ENCODE measurements around the gene PALD1. TPM values are rescaled to one million over a fixed set of nuclear protein-coding genes. Genes with fewer than 3 reads are reported as not detected.
A peak's percentile ranks its signal among the peaks of the same experiment; 100 is the strongest.

Gene PALD1
- total and polyA plus RNA-seq, 9 of the 15 experiments (the other 6 are each of a cell fraction or from before 2014, with no cell fraction given): 0.03 to 0.29 (median 0.09) TPM; not detected in 2

DNA sequence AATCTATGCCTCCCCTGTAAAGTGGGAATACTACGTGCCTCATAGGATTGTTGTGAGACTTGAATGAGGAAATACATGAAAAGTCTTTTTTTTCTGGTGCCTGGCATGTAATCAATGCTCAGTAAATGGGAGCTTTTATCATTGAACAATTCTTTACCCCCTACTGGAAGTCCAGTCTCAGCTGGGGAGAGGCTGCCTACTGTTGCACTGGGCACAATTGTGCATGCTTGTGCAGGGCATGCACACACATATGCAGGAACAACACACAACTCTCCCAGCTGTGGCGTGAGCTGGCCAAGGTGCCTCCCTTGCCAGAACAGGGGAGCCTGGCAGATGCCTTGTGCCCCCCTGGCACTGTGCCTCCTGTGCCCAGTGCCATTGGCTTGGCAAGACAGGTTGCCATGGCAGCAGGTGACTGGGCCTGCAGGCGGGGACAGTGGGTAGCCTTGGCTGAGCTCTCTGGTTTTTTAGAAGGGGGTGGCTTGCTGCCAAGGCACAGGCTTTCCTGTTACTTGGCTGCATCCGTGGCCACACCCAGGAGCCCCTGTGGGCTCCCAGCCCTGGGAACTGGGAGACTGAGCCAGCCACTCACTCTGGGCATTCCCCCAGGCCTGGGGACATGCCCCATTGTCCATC is 16.1 kb upstream of the PALD1 start:
- ATAC-seq: no peak
- FAIRE-seq: no peak
- BruUV-seq (replicated peaks): no TSS peak

More for the DNA sequence above, 16.1 kb upstream of the PALD1 start:
- no peak for DNase-seq (ENCODE audit: extremely low read depth in 1 of 4, low spot score in 3 of 4)
- Histone ChIP-seq H4K20me1 (replicated peaks; ENCODE audit: control insufficient read depth, insufficient read depth, low read length) (peaks cover 13% of the 10 kb centered on the region; the same call in 1 of the 2 replicates), H3K4me2 (ENCODE audit: insufficient read depth, low read length) (no peak overlapping the region), H3K9ac (ENCODE audit: insufficient read depth in 1 of 2, low read depth in 2 of 2, low read length in 2 of 2) (peak overlapping the region in 1 of 2 experiments; percentile 39; a peak in 1 of 4 replicates), H2AFZ (ENCODE audit: low read depth, low read length) (no peak overlapping the region), H3K27me3 (ENCODE audit: control insufficient read depth in 2 of 2, insufficient read depth in 2 of 2, low read length in 2 of 2) (peaks cover 49 to 72% of the 10 kb centered on the region in 2 experiments), H3K36me3 (ENCODE audit: control insufficient read depth, insufficient read depth, low read length) (no peaks in the 10 kb centered on the region), H3K79me2 (ENCODE audit: control insufficient read depth, insufficient read depth, low read length) (no peaks in the 10 kb centered on the region), H3K4me3 (no peak overlapping the region), H3K27ac (ENCODE audit: extremely low read depth, low read depth, low read length) (no peak overlapping the region), H3K9me1 (ENCODE audit: control insufficient read depth, insufficient read depth, low read length) (no peaks in the 10 kb centered on the region), H3K9me3 (replicated peaks; ENCODE audit: control insufficient read depth, insufficient read depth, low read depth, low read length) (no peaks in the 10 kb centered on the region), H3K4me1 (replicated peaks in 1 of 2; ENCODE audit: control insufficient read depth in 2 of 2, insufficient read depth in 2 of 2, low read length in 2 of 2) (peaks cover 5 to 15% of the 10 kb centered on the region in 2 experiments; a peak in 3 of 5 replicates)
- intact Hi-C loops (cut with micrococcal nuclease): loop anchor here (5.0 kb wide), 3 partner anchors 155 to 420 kb away; no protein-coding TSS in a partner anchor
- in situ Hi-C loops (cut with MboI): loop anchor here (5.0 to 10.0 kb wide), 2 partner anchors 75 to 422 kb away; partner anchors contain the start of gene PCBD1
- TF ChIP-seq HNRNPK (IDR thresholded peaks at IDR 0.05; ENCODE audit: low read depth, low read length, poor library complexity, severe bottlenecking) (no peak), ZNF134 (CRISPR knock-in tag; conservative IDR thresholded peaks at IDR 0.05) (no peak), MBD2 (IDR thresholded peaks at IDR 0.05; ENCODE audit: borderline replicate concordance, low read depth) (no peak), NFYB (IDR thresholded peaks at IDR 0.05; ENCODE audit: extremely low read depth, insufficient read length) (no peak), MEF2D (tag; conservative IDR thresholded peaks at IDR 0.05; ENCODE audit: low read depth) (no peak), ZNF778 (CRISPR knock-in tag; IDR thresholded peaks at IDR 0.05) (no peak), ZNF668 (CRISPR knock-in tag; IDR thresholded peaks at IDR 0.05) (no peak), ZNF175 (CRISPR knock-in tag; IDR thresholded peaks at IDR 0.05; ENCODE audit: low read depth) (no peak), TAF9B (IDR thresholded peaks at IDR 0.05; ENCODE audit: partially characterized antibody) (no peak)
- TF ChIP-seq, protein P1, sequence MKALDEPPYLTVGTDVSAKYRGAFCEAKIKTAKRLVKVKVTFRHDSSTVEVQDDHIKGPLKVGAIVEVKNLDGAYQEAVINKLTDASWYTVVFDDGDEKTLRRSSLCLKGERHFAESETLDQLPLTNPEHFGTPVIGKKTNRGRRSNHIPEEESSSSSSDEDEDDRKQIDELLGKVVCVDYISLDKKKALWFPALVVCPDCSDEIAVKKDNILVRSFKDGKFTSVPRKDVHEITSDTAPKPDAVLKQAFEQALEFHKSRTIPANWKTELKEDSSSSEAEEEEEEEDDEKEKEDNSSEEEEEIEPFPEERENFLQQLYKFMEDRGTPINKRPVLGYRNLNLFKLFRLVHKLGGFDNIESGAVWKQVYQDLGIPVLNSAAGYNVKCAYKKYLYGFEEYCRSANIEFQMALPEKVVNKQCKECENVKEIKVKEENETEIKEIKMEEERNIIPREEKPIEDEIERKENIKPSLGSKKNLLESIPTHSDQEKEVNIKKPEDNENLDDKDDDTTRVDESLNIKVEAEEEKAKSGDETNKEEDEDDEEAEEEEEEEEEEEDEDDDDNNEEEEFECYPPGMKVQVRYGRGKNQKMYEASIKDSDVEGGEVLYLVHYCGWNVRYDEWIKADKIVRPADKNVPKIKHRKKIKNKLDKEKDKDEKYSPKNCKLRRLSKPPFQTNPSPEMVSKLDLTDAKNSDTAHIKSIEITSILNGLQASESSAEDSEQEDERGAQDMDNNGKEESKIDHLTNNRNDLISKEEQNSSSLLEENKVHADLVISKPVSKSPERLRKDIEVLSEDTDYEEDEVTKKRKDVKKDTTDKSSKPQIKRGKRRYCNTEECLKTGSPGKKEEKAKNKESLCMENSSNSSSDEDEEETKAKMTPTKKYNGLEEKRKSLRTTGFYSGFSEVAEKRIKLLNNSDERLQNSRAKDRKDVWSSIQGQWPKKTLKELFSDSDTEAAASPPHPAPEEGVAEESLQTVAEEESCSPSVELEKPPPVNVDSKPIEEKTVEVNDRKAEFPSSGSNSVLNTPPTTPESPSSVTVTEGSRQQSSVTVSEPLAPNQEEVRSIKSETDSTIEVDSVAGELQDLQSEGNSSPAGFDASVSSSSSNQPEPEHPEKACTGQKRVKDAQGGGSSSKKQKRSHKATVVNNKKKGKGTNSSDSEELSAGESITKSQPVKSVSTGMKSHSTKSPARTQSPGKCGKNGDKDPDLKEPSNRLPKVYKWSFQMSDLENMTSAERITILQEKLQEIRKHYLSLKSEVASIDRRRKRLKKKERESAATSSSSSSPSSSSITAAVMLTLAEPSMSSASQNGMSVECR (CRISPR knock-in tag; IDR thresholded peaks at IDR 0.05): no peak
- ChIA-PET CTCF (ENCODE audit: low intra/inter-chr PET ratio) (interaction anchor here (1.7 to 2.9 kb wide), 3 partner anchors 75 to 418 kb away, joined by 8 to 21 read pairs (median 13); no protein-coding TSS in a partner anchor), POLR2A (interaction anchor here (0.5 kb wide), 1 partner anchor 50 kb away, joined by 3 read pairs; no protein-coding TSS in a partner anchor)
- WGBS (ENCODE audit: insufficient coverage, low coverage, missing lambda C conversion rate): 3% methylated on average over 4 of the region's 4 CpGs
